ENCODE measurements around the gene TMEM187.

The TMEM187 gene

DNA sequence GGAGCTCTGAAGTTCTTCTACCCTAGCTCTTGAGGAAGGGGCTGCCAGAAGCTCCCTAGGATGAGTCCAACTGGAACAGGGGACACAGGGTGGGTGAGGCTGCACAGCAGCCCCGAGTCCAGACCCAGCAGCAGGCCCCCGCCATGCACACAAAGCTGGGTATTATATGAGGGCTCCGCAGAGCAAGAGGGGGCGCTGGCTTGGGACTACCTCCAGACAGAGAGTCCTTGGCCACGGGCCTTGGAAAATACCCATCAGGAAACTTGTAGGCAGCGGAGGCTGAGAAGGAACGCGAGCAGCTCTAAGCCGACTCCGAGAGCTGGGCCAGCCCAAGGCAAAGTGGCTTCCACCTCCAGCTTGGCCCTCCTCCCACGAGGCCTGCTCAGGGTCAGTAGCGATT is 9.0 kb upstream of the TMEM187 start:
- H3K4me3 ChIP-seq (ENCODE audit: low read length): no peak overlapping the region
- TF ChIP-seq, protein P1, sequence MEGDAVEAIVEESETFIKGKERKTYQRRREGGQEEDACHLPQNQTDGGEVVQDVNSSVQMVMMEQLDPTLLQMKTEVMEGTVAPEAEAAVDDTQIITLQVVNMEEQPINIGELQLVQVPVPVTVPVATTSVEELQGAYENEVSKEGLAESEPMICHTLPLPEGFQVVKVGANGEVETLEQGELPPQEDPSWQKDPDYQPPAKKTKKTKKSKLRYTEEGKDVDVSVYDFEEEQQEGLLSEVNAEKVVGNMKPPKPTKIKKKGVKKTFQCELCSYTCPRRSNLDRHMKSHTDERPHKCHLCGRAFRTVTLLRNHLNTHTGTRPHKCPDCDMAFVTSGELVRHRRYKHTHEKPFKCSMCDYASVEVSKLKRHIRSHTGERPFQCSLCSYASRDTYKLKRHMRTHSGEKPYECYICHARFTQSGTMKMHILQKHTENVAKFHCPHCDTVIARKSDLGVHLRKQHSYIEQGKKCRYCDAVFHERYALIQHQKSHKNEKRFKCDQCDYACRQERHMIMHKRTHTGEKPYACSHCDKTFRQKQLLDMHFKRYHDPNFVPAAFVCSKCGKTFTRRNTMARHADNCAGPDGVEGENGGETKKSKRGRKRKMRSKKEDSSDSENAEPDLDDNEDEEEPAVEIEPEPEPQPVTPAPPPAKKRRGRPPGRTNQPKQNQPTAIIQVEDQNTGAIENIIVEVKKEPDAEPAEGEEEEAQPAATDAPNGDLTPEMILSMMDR (IDR thresholded peaks at IDR 0.05; ENCODE audit: insufficient read depth, low read depth, low read length, missing control alignments): no peak
- DNase-seq (ENCODE audit: low read depth): no peak

DNA sequence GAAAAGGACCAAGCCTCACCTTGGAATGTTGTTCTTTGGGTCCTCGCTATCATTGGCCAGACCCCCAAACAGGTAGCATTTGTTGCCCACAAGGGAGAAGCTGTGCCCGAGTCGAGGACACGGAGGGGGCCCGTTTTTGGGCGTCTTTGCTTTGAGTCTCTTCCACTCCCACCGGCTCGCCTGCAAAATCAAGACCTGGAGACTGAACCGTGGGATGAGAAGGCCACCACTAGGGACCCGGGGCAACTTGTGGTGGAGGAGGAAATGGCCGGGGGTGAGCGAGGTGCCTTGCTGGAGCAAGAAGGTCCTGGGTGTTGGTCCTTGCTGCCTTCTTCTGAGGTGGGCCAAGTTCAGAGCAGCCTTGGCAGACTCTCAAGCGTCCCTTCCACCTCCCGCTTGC is 8.4 kb upstream of the TMEM187 start:
- TF ChIP-seq, protein P1 (IDR thresholded peaks at IDR 0.05; ENCODE audit: insufficient read depth, low read depth, low read length, missing control alignments): no peak
- no peak for DNase-seq (ENCODE audit: low read depth)
- no peak overlapping the region for H3K4me3 ChIP-seq (ENCODE audit: low read length)

DNA sequence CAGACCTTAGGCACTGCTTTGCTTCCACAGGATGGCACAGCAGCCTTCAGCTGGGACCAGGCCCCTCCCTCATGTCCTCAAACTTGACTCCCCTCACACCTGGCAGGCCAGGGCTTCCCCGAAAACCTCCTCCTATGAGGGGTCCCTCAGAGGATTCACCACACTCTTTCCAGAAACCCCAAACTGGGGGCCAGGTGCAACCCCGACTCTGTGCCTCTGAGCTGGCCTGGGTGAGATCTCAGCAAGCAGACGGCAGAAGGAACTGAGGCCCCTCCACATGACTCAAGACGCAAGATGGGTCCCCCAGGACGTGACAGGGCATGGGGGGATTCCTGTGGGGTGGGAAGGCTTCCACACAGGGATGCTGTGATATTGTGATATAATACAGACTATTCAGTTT is 7.1 kb upstream of the TMEM187 start:
- TF ChIP-seq, protein P1 (IDR thresholded peaks at IDR 0.05; ENCODE audit: insufficient read depth, low read depth, low read length, missing control alignments): no peak
- DNase-seq (ENCODE audit: low read depth): no peak
- H3K4me3 ChIP-seq (ENCODE audit: low read length): no peak overlapping the region

DNA sequence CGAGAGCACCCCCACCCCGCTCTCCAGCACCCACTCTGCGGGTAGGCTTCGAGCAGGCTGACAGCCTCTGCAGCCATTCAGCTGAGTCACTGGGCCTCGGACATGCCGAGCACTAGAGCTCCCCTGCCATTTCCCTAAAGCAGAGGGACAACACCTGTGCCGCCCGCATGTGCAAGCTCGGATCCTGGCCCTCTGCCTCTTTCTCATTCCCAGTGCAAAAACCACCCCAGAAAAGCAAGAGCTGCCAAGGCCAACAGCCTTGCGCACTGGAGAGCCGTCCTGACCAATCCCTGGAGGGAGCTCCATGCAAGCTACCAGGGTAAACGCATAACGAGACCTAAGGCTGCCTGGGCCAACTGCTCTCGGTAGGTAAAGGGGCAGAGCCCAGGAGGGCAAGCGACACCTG is 6.3 kb upstream of the TMEM187 start:
- H3K4me3 ChIP-seq (ENCODE audit: low read length): no peak overlapping the region
- TF ChIP-seq, protein P1 (IDR thresholded peaks at IDR 0.05; ENCODE audit: insufficient read depth, low read depth, low read length, missing control alignments): no peak
- DNase-seq (ENCODE audit: low read depth): no peak

DNA sequence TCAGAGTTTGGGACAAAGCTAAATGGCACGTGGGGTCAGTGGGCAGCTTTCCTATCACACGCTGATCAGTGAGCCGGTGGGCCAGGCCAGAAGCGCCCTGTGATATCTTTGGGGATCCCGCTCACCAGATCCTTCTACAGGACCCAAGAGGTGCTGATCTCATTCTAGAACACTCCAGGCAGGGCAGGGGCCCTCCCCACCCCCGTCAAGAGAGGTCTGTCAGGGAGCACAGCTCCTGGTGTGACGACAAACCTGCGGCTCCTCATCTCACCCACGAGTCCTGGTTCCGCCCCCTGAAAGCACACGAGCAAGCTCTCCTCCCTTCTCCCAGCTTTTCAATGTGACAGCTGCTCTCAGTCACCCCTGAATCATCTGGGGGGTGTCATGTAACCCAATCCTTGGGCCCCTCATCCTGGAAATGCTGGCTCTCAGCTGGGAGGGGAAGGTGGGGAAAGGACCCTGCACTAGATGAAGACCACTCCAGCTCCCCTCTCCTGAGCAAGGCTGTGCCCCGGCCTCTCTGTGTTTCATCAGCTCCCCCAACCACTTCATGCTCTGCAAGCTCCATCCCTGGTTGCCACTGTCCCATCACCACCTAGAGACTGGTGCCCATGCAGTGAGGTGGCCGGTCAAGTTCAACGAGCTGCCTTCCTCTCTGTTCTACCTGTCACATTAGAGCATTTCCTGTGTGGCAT is 5.6 kb upstream of the TMEM187 start:
- DNase-seq (ENCODE audit: low read depth): peak; percentile 30
- TF ChIP-seq, protein P1 (IDR thresholded peaks at IDR 0.05; ENCODE audit: insufficient read depth, low read depth, low read length, missing control alignments): no peak
- H3K4me3 ChIP-seq (ENCODE audit: low read length): no peak overlapping the region

DNA sequence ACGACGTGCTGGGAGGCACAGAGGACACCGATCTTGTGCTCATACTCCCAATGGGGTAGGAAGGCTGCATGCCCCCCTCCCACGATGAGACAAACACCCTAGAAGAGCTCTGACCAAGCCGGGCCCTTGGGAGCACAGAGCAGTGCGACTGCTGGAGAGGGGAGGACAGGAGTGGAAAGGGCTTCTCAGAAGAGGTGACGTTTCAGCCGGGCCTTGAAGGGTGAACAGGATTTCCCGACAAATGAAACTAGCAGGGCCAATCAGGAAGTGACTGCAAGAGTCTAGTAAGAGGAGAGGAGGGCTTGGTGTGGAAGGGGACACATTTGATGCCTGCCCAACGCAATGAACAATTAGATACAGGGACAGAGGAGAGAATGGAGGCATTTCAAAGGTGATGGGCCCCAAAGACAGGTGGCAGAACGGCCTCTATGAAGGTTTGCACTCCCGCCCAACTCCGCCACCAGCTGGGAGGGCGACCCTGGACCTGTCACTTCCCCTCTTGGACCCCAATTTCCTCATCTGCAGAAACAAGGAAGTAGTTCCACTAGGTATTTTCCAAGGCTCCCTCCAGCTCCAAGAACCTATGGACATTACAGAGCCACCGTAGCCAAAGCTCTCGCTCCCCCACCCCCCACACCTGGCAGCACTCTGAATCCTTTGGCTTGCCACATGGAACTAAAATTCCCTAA is 4.9 kb upstream of the TMEM187 start:
- TF ChIP-seq, protein P1 (IDR thresholded peaks at IDR 0.05; ENCODE audit: insufficient read depth, low read depth, low read length, missing control alignments): no peak
- no peak overlapping the region for H3K4me3 ChIP-seq (ENCODE audit: low read length)
- DNase-seq (ENCODE audit: low read depth): no peak

All from epithelial cell of esophagus (primary cell).